CD4-positive, alpha-beta memory T cell (primary cell): ENCODE results near the gene PRCP. TPM values are rescaled to one million over a fixed set of nuclear protein-coding genes. Genes with fewer than 3 reads are reported as not detected.
A peak's percentile ranks its signal among the peaks of the same experiment; 100 is the strongest.

Experiments
- CTCF ChIA-PET: fragments of 350-600 bp; sonication (Branson Sonifier 250); formaldehyde crosslinking; loops from one replicate; lab custom pipeline; 2021; ENCODE audit warnings: inconsistent platforms; ENCODE audit not compliant: partially characterized antibody; lab: Charles Lee
- POLR2A ChIA-PET: fragments of 350-600 bp; sonication (Branson Sonifier 250); formaldehyde crosslinking; loops from one replicate; lab custom pipeline; 2021; ENCODE audit not compliant: partially characterized antibody; lab: Charles Lee
- DNase-seq, 5 donors: peaks; one replicate each; pipeline versions ENCODE4 v3.0.0 to v3.0.0-alpha.2; 2020 to 2022; ENCODE audit warnings: mixed read lengths in 1 of 5
- H3K27ac ChIP-seq: one replicate; pipeline ENCODE4 v1.7.0; 2013; ENCODE audit warnings: low read depth, low read length
- H3K27me3 ChIP-seq: 2 replicates; pipeline ENCODE4 v1.7.0; 2013; ENCODE audit warnings: mild to moderate bottlenecking, low read length, moderate library complexity; ENCODE audit not compliant: insufficient read depth
- H3K36me3 ChIP-seq: 2 replicates; pipeline ENCODE4 v1.7.0; 2013; ENCODE audit warnings: mild to moderate bottlenecking, low read length, moderate library complexity; ENCODE audit not compliant: insufficient read depth
- H3K4me1 ChIP-seq: 2 replicates; pipeline ENCODE4 v1.7.0; 2013; ENCODE audit warnings: mild to moderate bottlenecking, low read length, moderate library complexity; ENCODE audit not compliant: insufficient read depth
- H3K4me3 ChIP-seq, 2 donors: one replicate each; pipeline ENCODE4 v1.7.0; 2013; ENCODE audit warnings: low read length in 2 of 2, mild to moderate bottlenecking in 1 of 2
- H3K9me3 ChIP-seq, 2 donors: one replicate each; pipeline ENCODE4 v1.7.0; 2013; ENCODE audit warnings: low read length in 2 of 2, control low read depth in 1 of 2; ENCODE audit not compliant: control insufficient read depth in 1 of 2
- H3K27ac Mint-ChIP-seq, 7 donors: one replicate each; pipeline ENCODE4 v1.8.0; 2020 to 2021; ENCODE audit warnings: mixed read lengths in 7 of 7, mild to moderate bottlenecking in 6 of 7, inconsistent platforms in 3 of 7, moderate library complexity in 3 of 7
- H3K27me3 Mint-ChIP-seq, 2 donors: one replicate each; pipeline ENCODE4 v1.8.0; 2020 to 2021; ENCODE audit warnings: mixed read lengths in 2 of 2
- H3K36me3 Mint-ChIP-seq, 2 donors: one replicate each; pipeline ENCODE4 v1.8.0; 2020 to 2021; ENCODE audit warnings: mixed read lengths in 2 of 2, inconsistent platforms in 1 of 2, mild to moderate bottlenecking in 1 of 2
- H3K4me1 Mint-ChIP-seq, 4 donors: one replicate each; pipeline ENCODE4 v1.8.0; 2020 to 2021; ENCODE audit warnings: mixed read lengths in 4 of 4, mild to moderate bottlenecking in 1 of 4
- H3K4me3 Mint-ChIP-seq, 8 donors: one replicate each; pipeline ENCODE4 v1.8.0; 2020 to 2021; ENCODE audit warnings: mixed read lengths in 8 of 8, mild to moderate bottlenecking in 7 of 8, moderate library complexity in 6 of 8, inconsistent platforms in 3 of 8
- H3K9me3 Mint-ChIP-seq, 8 donors: one replicate each; pipeline ENCODE4 v1.8.0; 2020 to 2021; ENCODE audit warnings: mixed read lengths in 8 of 8, mild to moderate bottlenecking in 5 of 8, inconsistent platforms in 3 of 8, moderate library complexity in 1 of 8
- intact Hi-C: fragments of 100-400 bp; cut with micrococcal nuclease; formaldehyde crosslinking; loops from one replicate; pipeline ENCODE4 v1.15.1; 2023
- polyA plus RNA-seq, 2 donors: library from polyadenylated mRNA; unstranded; fragments of 300-500 nt; fragmentation: Illumina TruSeq; gene quantifications; one replicate each; pipeline ENCODE4 v1.2.3, GENCODE V29; 2021
- total RNA-seq, 2 experiments: library from RNA; stranded (reverse); gene quantifications; one replicate each; pipeline ENCODE4 v1.2.3, GENCODE V29; 2021

PRCP gene
- total and polyA plus RNA-seq, 4 experiments from 2014 or later: 24.1 to 38.4 (median 31.2) TPM

GRCh38 chr11:82902880-82903279 lies 2.6 kb upstream of the PRCP start:
- Mint-ChIP-seq H3K27ac (peak overlapping the region in 5 of 7 donors; percentile 0 to 100 (median 49)), H3K9me3 (peaks cover 0 to 1% (median 0%) of the 10 kb centered on the region in 8 donors), H3K36me3 (peaks cover 0 to 8% of the 10 kb centered on the region in 2 donors), H3K4me3 (peak overlapping the region in 3 of 8 donors; percentile 1 to 97 (median 62)), H3K27me3 (no peaks in the 10 kb centered on the region), H3K4me1 (peaks cover 20 to 44% (median 34%) of the 10 kb centered on the region in 4 donors)
- Histone ChIP-seq H3K27me3 (no peaks in the 10 kb centered on the region), H3K36me3 (no peaks in the 10 kb centered on the region), H3K9me3 (no peaks in the 10 kb centered on the region), H3K4me3 (no peak overlapping the region), H3K27ac (no peak overlapping the region), H3K4me1 (peaks cover 39% of the 10 kb centered on the region)
- CTCF ChIA-PET: interaction anchor here (1.0 to 11.8 kb wide), 4 partner anchors 18 to 347 kb away, joined by 3 to 107 read pairs (median 6); no protein-coding TSS in a partner anchor
- no peak for DNase-seq
- intact Hi-C loops: no loop called here
- POLR2A ChIA-PET: no interaction called here

GRCh38 chr11:82901922-82902485 lies 1.8 kb upstream of the PRCP start:
- peaks cover 0 to 8% of the 10 kb centered on the region in 2 donors for H3K36me3 Mint-ChIP-seq
- Histone ChIP-seq H3K27ac (peak overlapping the region; percentile 92), H3K4me1 (peaks cover 37% of the 10 kb centered on the region), H3K36me3 (no peaks in the 10 kb centered on the region), H3K9me3 (no peaks in the 10 kb centered on the region), H3K27me3 (no peaks in the 10 kb centered on the region), H3K4me3 (peak overlapping the region in 1 of 2 donors; percentile 82)
- H3K4me3 Mint-ChIP-seq: peak overlapping the region; percentile 95 to 100 (median 98)
- peaks cover 0 to 1% (median 0%) of the 10 kb centered on the region in 8 donors for H3K9me3 Mint-ChIP-seq
- POLR2A ChIA-PET: interaction anchor here (0.7 to 3.6 kb wide), 31 partner anchors 8 to 383 kb away, joined by 3 to 124 read pairs (median 5); partner anchors contain the start of genes ANKRD42, CCDC90B, PCF11 and RAB30
- H3K4me1 Mint-ChIP-seq: peaks cover 17 to 44% (median 36%) of the 10 kb centered on the region in 4 donors
- H3K27ac Mint-ChIP-seq: peak overlapping the region; percentile 95 to 100 (median 100)
- CTCF ChIA-PET: interaction anchor here (0.9 to 11.8 kb wide), 18 partner anchors 9 to 390 kb away, joined by 3 to 107 read pairs (median 4); partner anchors contain the start of genes CCDC90B and PCF11
- no peak for DNase-seq
- no peaks in the 10 kb centered on the region for H3K27me3 Mint-ChIP-seq
- intact Hi-C loops: loop anchor here (1.0 to 2.0 kb wide), 6 partner anchors 27 to 384 kb away; partner anchors contain the start of genes ANKRD42, CCDC90B and RAB30

GRCh38 chr11:82901165-82901921 lies 1.1 kb upstream of the PRCP start, which contains the start of gene DDIAS:
Gene DDIAS (plus strand): TSS chr11:82901736. CDS start chr11:82914739, 13,003 bp downstream.
- Histone ChIP-seq H3K4me3 (peak within 1 kb of the TSS; percentile 59 to 82), H3K27me3 (no peaks in the 10 kb centered on the region), H3K4me1 (peaks cover 31% of the 10 kb centered on the region), H3K36me3 (no peaks in the 10 kb centered on the region), H3K27ac (peak within 1 kb of the TSS; percentile 92), H3K9me3 (no peaks in the 10 kb centered on the region)
- Mint-ChIP-seq H3K27me3 (no peaks in the 10 kb centered on the region), H3K4me1 (peaks cover 14 to 40% (median 34%) of the 10 kb centered on the region in 4 donors), H3K4me3 (peak within 1 kb of the TSS; percentile 95 to 100 (median 98)), H3K9me3 (peaks cover 0 to 1% (median 0%) of the 10 kb centered on the region in 8 donors), H3K36me3 (peaks cover 0 to 8% of the 10 kb centered on the region in 2 donors), H3K27ac (peak within 1 kb of the TSS; percentile 95 to 100 (median 100))
- CTCF ChIA-PET: interaction anchor here (0.9 to 11.8 kb wide), 19 partner anchors 10 to 391 kb away, joined by 3 to 107 read pairs (median 4); partner anchors contain the start of genes CCDC90B and PCF11
- POLR2A ChIA-PET: interaction anchor here (0.7 to 3.6 kb wide), 37 partner anchors 9 to 384 kb away, joined by 3 to 124 read pairs (median 5); partner anchors contain the start of genes ANKRD42, CCDC90B, PCF11 and RAB30
- intact Hi-C loops: loop anchor here (1.0 to 2.0 kb wide), 6 partner anchors 27 to 385 kb away; partner anchors contain the start of genes ANKRD42, CCDC90B and RAB30
- peak; percentile 93 to 98 (median 95) for DNase-seq

- H3K27me3 ChIP-seq: no peaks in the 10 kb centered on the region
- H3K27ac ChIP-seq: peak overlapping the region; percentile 92
- peak in 1 of 5 donors; percentile 40 for DNase-seq
- H3K4me3 Mint-ChIP-seq: peak overlapping the region; percentile 95 to 100 (median 98)
- H3K4me1 ChIP-seq: peaks cover 29% of the 10 kb centered on the region
- peak overlapping the region; percentile 67 to 82 for H3K4me3 ChIP-seq
- H3K36me3 Mint-ChIP-seq: peaks cover 0 to 8% of the 10 kb centered on the region in 2 donors
- POLR2A ChIA-PET: interaction anchor here (0.6 to 3.6 kb wide), 25 partner anchors 9 to 385 kb away, joined by 3 to 124 read pairs (median 10); partner anchors contain the start of genes ANKRD42, CCDC90B, PCF11 and RAB30
- peak overlapping the region; percentile 95 to 100 (median 100) for H3K27ac Mint-ChIP-seq
- peaks cover 0 to 1% (median 0%) of the 10 kb centered on the region in 8 donors for H3K9me3 Mint-ChIP-seq
- intact Hi-C loops: loop anchor here (1.0 to 2.0 kb wide), 2 partner anchors 25 to 33 kb away; no protein-coding TSS in a partner anchor
- H3K9me3 ChIP-seq: no peaks in the 10 kb centered on the region
- H3K36me3 ChIP-seq: no peaks in the 10 kb centered on the region
- H3K27me3 Mint-ChIP-seq: no peaks in the 10 kb centered on the region
- CTCF ChIA-PET: interaction anchor here (0.6 to 11.8 kb wide), 11 partner anchors 26 to 393 kb away, joined by 3 to 107 read pairs (median 4); partner anchors contain the start of genes CCDC90B and PCF11
- H3K4me1 Mint-ChIP-seq: peaks cover 15 to 45% (median 36%) of the 10 kb centered on the region in 4 donors
Measured at GRCh38 chr11:82899957-82900276, 313 bp downstream of the PRCP start.

- H3K4me1 ChIP-seq: peaks cover 29% of the 10 kb centered on the region
- POLR2A ChIA-PET: interaction anchor here (1.3 to 3.6 kb wide), 9 partner anchors 9 to 295 kb away, joined by 3 to 124 read pairs (median 16); partner anchors contain the start of genes ANKRD42, PCF11 and RAB30
- H3K36me3 Mint-ChIP-seq: peaks cover 0 to 8% of the 10 kb centered on the region in 2 donors
- H3K27me3 Mint-ChIP-seq: no peaks in the 10 kb centered on the region
- H3K27ac Mint-ChIP-seq: peak overlapping the region; percentile 95 to 100 (median 100)
- no peaks in the 10 kb centered on the region for H3K9me3 ChIP-seq
- CTCF ChIA-PET: interaction anchor here (1.4 to 11.8 kb wide), 6 partner anchors 31 to 387 kb away, joined by 3 to 107 read pairs (median 14); partner anchors contain the start of gene CCDC90B
- peaks cover 15 to 45% (median 36%) of the 10 kb centered on the region in 4 donors for H3K4me1 Mint-ChIP-seq
- peak overlapping the region; percentile 67 to 82 for H3K4me3 ChIP-seq
- H3K27me3 ChIP-seq: no peaks in the 10 kb centered on the region
- intact Hi-C loops: no loop called here
- peaks cover 0 to 1% (median 0%) of the 10 kb centered on the region in 8 donors for H3K9me3 Mint-ChIP-seq
- DNase-seq: peak; percentile 38 to 66 (median 53)
- H3K4me3 Mint-ChIP-seq: peak overlapping the region; percentile 95 to 100 (median 98)
- H3K27ac ChIP-seq: peak overlapping the region; percentile 92
- H3K36me3 ChIP-seq: no peaks in the 10 kb centered on the region
Measured at GRCh38 chr11:82899186-82899820, 927 bp downstream of the PRCP start.

DNA sequence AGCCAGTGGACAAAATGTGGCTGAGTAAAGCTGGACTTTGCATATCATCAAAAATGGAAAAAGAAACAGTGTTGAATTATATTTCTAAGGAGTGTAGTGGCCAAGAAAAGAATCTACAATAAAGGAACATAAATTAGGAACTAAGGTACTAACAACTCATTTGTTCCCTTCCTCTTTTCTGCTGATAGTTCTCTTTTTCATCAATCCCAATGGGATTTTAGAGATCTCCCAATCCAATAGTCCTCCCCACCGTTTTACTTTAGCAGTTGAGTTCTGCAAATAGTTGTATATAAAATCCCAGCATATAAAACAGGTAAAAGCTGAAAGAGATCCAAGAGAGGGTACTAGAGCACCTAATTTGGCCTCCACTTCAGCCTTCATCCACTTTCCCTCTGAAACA lies 2.0 kb downstream of the PRCP start:
- peak overlapping the region in 1 of 8 donors; percentile 6 for H3K4me3 Mint-ChIP-seq
- no peak overlapping the region for H3K27ac ChIP-seq
- no peak overlapping the region for H3K4me3 ChIP-seq
- H3K27me3 Mint-ChIP-seq: no peaks in the 10 kb centered on the region
- peaks cover 15 to 45% (median 36%) of the 10 kb centered on the region in 4 donors for H3K4me1 Mint-ChIP-seq
- CTCF ChIA-PET: interaction anchor here (1.1 to 11.8 kb wide), 2 partner anchors 30 to 352 kb away, joined by 4 to 107 read pairs; no protein-coding TSS in a partner anchor
- DNase-seq: no peak
- H3K36me3 ChIP-seq: no peaks in the 10 kb centered on the region
- H3K27ac Mint-ChIP-seq: peak overlapping the region in 2 of 7 donors; percentile 50 to 63
- intact Hi-C loops: no loop called here
- H3K9me3 Mint-ChIP-seq: peaks cover 0 to 1% (median 0%) of the 10 kb centered on the region in 8 donors
- H3K9me3 ChIP-seq: no peaks in the 10 kb centered on the region
- peaks cover 29% of the 10 kb centered on the region for H3K4me1 ChIP-seq
- peaks cover 0 to 8% of the 10 kb centered on the region in 2 donors for H3K36me3 Mint-ChIP-seq
- POLR2A ChIA-PET: interaction anchor here (0.6 to 1.0 kb wide), 2 partner anchors 20 to 387 kb away, joined by 3 read pairs; no protein-coding TSS in a partner anchor
- H3K27me3 ChIP-seq: no peaks in the 10 kb centered on the region
